ENCODE results near the gene NFE2.

NFE2 gene

GRCh38 chr12:54258201-54258681, 42.6 kb downstream of the NFE2 start:
- H3K9ac ChIP-seq (ENCODE audit: low read length): no peak overlapping the region

GRCh38 chr12:54257332-54257731, 43.5 kb downstream of the NFE2 start:
- H3K36me3 ChIP-seq (ENCODE audit: insufficient read depth, low read length): peaks cover 16% of the 10 kb centered on the region
- no peaks in the 10 kb centered on the region for H3K9me3 ChIP-seq (ENCODE audit: low read length)
- H3K9ac ChIP-seq (ENCODE audit: low read length): no peak overlapping the region
- H3K27me3 ChIP-seq (ENCODE audit: control insufficient read depth in 1 of 2, insufficient read depth in 2 of 2, low read length in 2 of 2): no peaks in the 10 kb centered on the region
- no peak overlapping the region for H3K4me3 ChIP-seq (ENCODE audit: low read depth in 1 of 2, low read length in 2 of 2)
- peaks cover 40% of the 10 kb centered on the region for H3K4me1 ChIP-seq (ENCODE audit: insufficient read depth, low read length)
- H3K27ac ChIP-seq (ENCODE audit: low read depth, low read length): no peak overlapping the region

More at GRCh38 chr12:54258201-54258681, 42.6 kb downstream of the NFE2 start:
- peaks cover 44% of the 10 kb centered on the region for H3K4me1 ChIP-seq (ENCODE audit: insufficient read depth, low read length)
- no peak overlapping the region for H3K4me3 ChIP-seq (ENCODE audit: low read depth in 1 of 2, low read length in 2 of 2)
- no peaks in the 10 kb centered on the region for H3K9me3 ChIP-seq (ENCODE audit: low read length)
- no peaks in the 10 kb centered on the region for H3K27me3 ChIP-seq (ENCODE audit: control insufficient read depth in 1 of 2, insufficient read depth in 2 of 2, low read length in 2 of 2)
- peaks cover 16% of the 10 kb centered on the region for H3K36me3 ChIP-seq (ENCODE audit: insufficient read depth, low read length)
- H3K27ac ChIP-seq (ENCODE audit: low read depth, low read length): no peak overlapping the region

- Histone ChIP-seq H3K27ac (ENCODE audit: low read depth, low read length) (no peak overlapping the region), H3K9me3 (ENCODE audit: low read length) (no peaks in the 10 kb centered on the region), H3K4me3 (ENCODE audit: low read depth in 1 of 2, low read length in 2 of 2) (no peak overlapping the region), H3K36me3 (ENCODE audit: insufficient read depth, low read length) (peaks cover 24% of the 10 kb centered on the region), H3K4me1 (ENCODE audit: insufficient read depth, low read length) (peaks cover 9% of the 10 kb centered on the region), H3K9ac (ENCODE audit: low read length) (no peak overlapping the region), H3K27me3 (ENCODE audit: control insufficient read depth in 1 of 2, insufficient read depth in 2 of 2, low read length in 2 of 2) (no peaks in the 10 kb centered on the region)
Measured at GRCh38 chr12:54253240-54253639, 47.6 kb downstream of the NFE2 start.

GRCh38 chr12:54251667-54252284, 49.0 kb downstream of the NFE2 start:
- H3K27ac ChIP-seq (ENCODE audit: low read depth, low read length): no peak overlapping the region
- H3K36me3 ChIP-seq (ENCODE audit: insufficient read depth, low read length): peaks cover 22% of the 10 kb centered on the region
- no peaks in the 10 kb centered on the region for H3K9me3 ChIP-seq (ENCODE audit: low read length)
- no peak overlapping the region for H3K4me3 ChIP-seq (ENCODE audit: low read depth in 1 of 2, low read length in 2 of 2)
- no peaks in the 10 kb centered on the region for H3K27me3 ChIP-seq (ENCODE audit: control insufficient read depth in 1 of 2, insufficient read depth in 2 of 2, low read length in 2 of 2)
- no peak overlapping the region for H3K9ac ChIP-seq (ENCODE audit: low read length)
- no peaks in the 10 kb centered on the region for H3K4me1 ChIP-seq (ENCODE audit: insufficient read depth, low read length)

- H3K27ac ChIP-seq (ENCODE audit: low read depth, low read length): no peak overlapping the region
- H3K36me3 ChIP-seq (ENCODE audit: insufficient read depth, low read length): peaks cover 19% of the 10 kb centered on the region
- H3K9me3 ChIP-seq (ENCODE audit: low read length): no peaks in the 10 kb centered on the region
Measured at GRCh38 chr12:54249489-54249888, 51.3 kb downstream of the NFE2 start.

GRCh38 chr12:54246011-54246641, 54.7 kb downstream of the NFE2 start:
- Histone ChIP-seq H3K4me1 (ENCODE audit: insufficient read depth, low read length) (no peaks in the 10 kb centered on the region), H3K36me3 (ENCODE audit: insufficient read depth, low read length) (peaks cover 31% of the 10 kb centered on the region), H3K27ac (ENCODE audit: low read depth, low read length) (no peak overlapping the region), H3K9me3 (ENCODE audit: low read length) (no peaks in the 10 kb centered on the region), H3K27me3 (ENCODE audit: control insufficient read depth in 1 of 2, insufficient read depth in 2 of 2, low read length in 2 of 2) (no peaks in the 10 kb centered on the region), H3K9ac (ENCODE audit: low read length) (no peak overlapping the region), H3K4me3 (ENCODE audit: low read depth in 1 of 2, low read length in 2 of 2) (no peak overlapping the region)

More at GRCh38 chr12:54249489-54249888, 51.3 kb downstream of the NFE2 start:
- Histone ChIP-seq H3K9ac (ENCODE audit: low read length) (no peak overlapping the region), H3K4me1 (ENCODE audit: insufficient read depth, low read length) (no peaks in the 10 kb centered on the region), H3K4me3 (ENCODE audit: low read depth in 1 of 2, low read length in 2 of 2) (no peak overlapping the region), H3K27me3 (ENCODE audit: control insufficient read depth in 1 of 2, insufficient read depth in 2 of 2, low read length in 2 of 2) (no peaks in the 10 kb centered on the region)
